K562 (cell line): ENCODE results near the gene AJUBA. TPM values are rescaled to one million over a fixed set of nuclear protein-coding genes. Genes with fewer than 3 reads are reported as not detected.
A peak's percentile ranks its signal among the peaks of the same experiment; 100 is the strongest.

Source experiments
- ATAC-seq: fragments of 200-7000 bp; cut with Tn5 transposase; 3 replicates; pipeline ENCODE4 v1.9.1; 2020; ENCODE audit warnings: moderate library complexity
- BruUV-seq: library from RNA; stranded (reverse); fragments of 400-500 nt; replicated peaks from 2 replicates; lab custom pipeline; 2021; lab: Mats Ljungman, UMichigan
- CTCF ChIA-PET: fragments of 300-600 bp; formaldehyde crosslinking; extraction: SDS; loops from one replicate; lab custom pipeline; 2021; ENCODE audit warnings: low intra/inter-chr PET ratio; lab: Yijun Ruan, JAX
- POLR2A ChIA-PET: fragments of 300-600, 350-650 bp; sonication (Branson Sonifier 250); formaldehyde crosslinking; extraction: SDS; loops from one replicate; lab custom pipeline; 2021; ENCODE audit warnings: antibody characterized with exemption, inconsistent platforms; lab: Yijun Ruan, JAX
- DNase-seq, 4 experiments: peaks; one replicate each; pipeline versions ENCODE4 v3.0.0 to v3.0.0-alpha.2; 2011 to 2018; ENCODE audit warnings: low spot score in 3 of 4, mixed read lengths in 3 of 4; ENCODE audit errors: extremely low read depth in 1 of 4
- FAIRE-seq: peaks from 2 replicates; lab custom pipeline; 2011; peaks lifted over from hg19 to GRCh38; lab: Jason Lieb, UNC
- H2AFZ ChIP-seq: 2 replicates; pipeline ENCODE4 v1.6.0; 2011; ENCODE audit warnings: low read depth, low read length, control low read depth, inconsistent platforms
- H3K27ac ChIP-seq: fragments of 200-600 bp; 3 replicates; pipeline ENCODE4 v1.8.0; 2011; ENCODE audit warnings: low read depth, mild to moderate bottlenecking, control low read depth, inconsistent platforms, low read length, moderate library complexity, mixed read lengths; ENCODE audit errors: extremely low read depth
- H3K27me3 ChIP-seq, 2 experiments: fragments of 300-600 bp in 1 of 2; 2 replicates in 1 of 2; 3 replicates in 1 of 2; pipeline versions ENCODE4 v1.6.0 to v1.8.0; 2011; ENCODE audit warnings: inconsistent platforms in 2 of 2, low read length in 2 of 2, mild to moderate bottlenecking in 1 of 2, mixed read lengths in 1 of 2, moderate library complexity in 1 of 2; ENCODE audit not compliant: control insufficient read depth in 2 of 2, insufficient read depth in 2 of 2
- H3K36me3 ChIP-seq: fragments of 300-600 bp; 3 replicates; pipeline ENCODE4 v1.8.0; 2011; ENCODE audit warnings: mild to moderate bottlenecking, low read length, inconsistent platforms; ENCODE audit not compliant: control insufficient read depth, insufficient read depth
- H3K4me1 ChIP-seq, 2 experiments: fragments of 200-600 bp in 1 of 2; replicated peaks in 1 of 2; 2 replicates in 1 of 2; 3 replicates in 1 of 2; pipeline versions ENCODE4 v1.5.1 to v1.8.0; 2011; ENCODE audit warnings: inconsistent platforms in 2 of 2, low read length in 2 of 2, mild to moderate bottlenecking in 1 of 2, mixed read lengths in 1 of 2, moderate library complexity in 1 of 2; ENCODE audit not compliant: control insufficient read depth in 2 of 2, insufficient read depth in 2 of 2
- H3K4me2 ChIP-seq: 2 replicates; pipeline ENCODE4 v1.6.1; 2011; ENCODE audit warnings: low read length, control low read depth, inconsistent platforms, mixed read lengths; ENCODE audit not compliant: insufficient read depth
- H3K4me3 ChIP-seq: fragments of 200-600 bp; sonication (generic), shearing (Covaris generic); 2 replicates; pipeline ENCODE4 v1.5.1; 2016; ENCODE audit warnings: control low read depth, inconsistent platforms
- H3K79me2 ChIP-seq: fragments of 200-600 bp; 3 replicates; pipeline ENCODE4 v1.8.0; 2011; ENCODE audit warnings: low read length, inconsistent platforms; ENCODE audit not compliant: control insufficient read depth, insufficient read depth
- H3K9ac ChIP-seq, 2 experiments: 2 replicates each; pipeline versions ENCODE4 v1.6.0 to v1.6.1; 2011; ENCODE audit warnings: low read depth in 2 of 2, low read length in 2 of 2, control low read depth in 1 of 2, inconsistent platforms in 1 of 2, mild to moderate bottlenecking in 1 of 2, mixed read lengths in 1 of 2; ENCODE audit not compliant: insufficient read depth in 1 of 2
- H3K9me1 ChIP-seq: one replicate; pipeline ENCODE4 v1.6.0; 2011; ENCODE audit warnings: inconsistent platforms, mild to moderate bottlenecking, low read length, moderate library complexity; ENCODE audit not compliant: control insufficient read depth, insufficient read depth
- H3K9me3 ChIP-seq: replicated peaks from 2 replicates; pipeline ENCODE4 v1.5.1; 2011; ENCODE audit warnings: low read depth, low read length, inconsistent platforms; ENCODE audit not compliant: control insufficient read depth, insufficient read depth
- H4K20me1 ChIP-seq: replicated peaks from 2 replicates; pipeline ENCODE4 v1.6.1; 2011; ENCODE audit warnings: low read length, inconsistent platforms, mixed read lengths; ENCODE audit not compliant: control insufficient read depth, insufficient read depth
- E2F6 ChIP-seq, 2 experiments: IDR thresholded peaks; 2 replicates each; pipeline ENCODE4 v1.6.1; 2011; ENCODE audit warnings: borderline replicate concordance in 1 of 2, control low read depth in 1 of 2, low read depth in 1 of 2, low read length in 1 of 2, mild to moderate bottlenecking in 1 of 2, mixed read lengths in 1 of 2, moderate library complexity in 1 of 2; ENCODE audit not compliant: insufficient read depth in 1 of 2, insufficient read length in 1 of 2, poor library complexity in 1 of 2, severe bottlenecking in 1 of 2; ENCODE audit errors: extremely low read depth in 1 of 2
- MBD1 ChIP-seq: fragments of 250-450 bp; sonication (Bioruptor Pico); IDR thresholded peaks from 2 replicates; pipeline ENCODE4 v1.8.0; 2022; ENCODE audit warnings: inconsistent platforms
- NFIC ChIP-seq: fragments of 450-650 bp; IDR thresholded peaks from 2 replicates; pipeline ENCODE4 v1.6.1; 2017; ENCODE audit warnings: mild to moderate bottlenecking, inconsistent platforms
- SETDB1 ChIP-seq: IDR thresholded peaks from one replicate; pipeline ENCODE4 v1.6.1; 2012; ENCODE audit warnings: low read length, control low read depth, inconsistent platforms
- XRCC4 ChIP-seq: IDR thresholded peaks from one replicate; pipeline ENCODE4 v1.6.1; 2011; ENCODE audit not compliant: insufficient read depth, insufficient read length; ENCODE audit errors: extremely low read depth
- ZBTB1 ChIP-seq: sonication (generic); formaldehyde crosslinking; IDR thresholded peaks from 2 replicates; pipeline ENCODE4 v1.8.1; 2023; ENCODE audit warnings: missing genetic modification reagents, low read depth, mild to moderate bottlenecking, borderline replicate concordance
- ZEB2 ChIP-seq: fragments of 450-650 bp; IDR thresholded peaks from 2 replicates; pipeline ENCODE4 v1.6.1; 2016
- WGBS: fragments of 100-300 bp; shearing (Covaris generic); methylation state at CpG from one replicate; pipeline ENCODE4 v1.1.6; 2016; ENCODE audit warnings: low coverage, mixed read lengths; ENCODE audit not compliant: insufficient coverage; ENCODE audit errors: missing lambda C conversion rate; 5-methylcytosine and 5-hydroxymethylcytosine counted together
- in situ Hi-C: fragments of 300-500 bp; cut with MboI; formaldehyde crosslinking; loops from 4 replicates; pipeline ENCODE4 v1.15.0; 2018; ENCODE audit warnings: inconsistent platforms, mixed read lengths
- intact Hi-C: fragments of 100-400 bp; cut with micrococcal nuclease; formaldehyde crosslinking; loops from 2 replicates; pipeline ENCODE4 v1.14.2; 2022
- polyA plus RNA-seq, 8 experiments: library from polyadenylated mRNA; depleted of rRNA in 4 of 8; stranded (reverse) in 5 of 8; unstranded in 3 of 8; fragments of >200 nt; fragmentation: Nextera tagmentation in 2 of 8; fragmentation: Illumina TruSeq in 1 of 8; extraction: Ambion mirVana in 2 of 8; extraction: Trizol in 1 of 8; gene quantifications; 2 replicates each; pipeline versions ENCODE4 v1.2.1 to v1.2.3, GENCODE V29; 2011 to 2014; ENCODE audit warnings: inconsistent platforms in 1 of 8, missing spikeins in 1 of 8
- total RNA-seq, 7 experiments: library from RNA; depleted of rRNA in 6 of 7; stranded (reverse); fragments of >200 nt in 6 of 7; fragmentation: Illumina TruSeq in 2 of 7; extraction: Trizol in 2 of 7; gene quantifications; 2 replicates each; pipeline versions ENCODE4 v1.2.1 to v1.2.3, GENCODE V29; 2011 to 2021; ENCODE audit warnings: low replicate concordance in 1 of 7

AJUBA gene
- total and polyA plus RNA-seq, 9 of the 15 experiments (the other 6 are each of a cell fraction or from before 2014, with no cell fraction given), result 0.73 to 4.7 (median 2.8) TPM

- TF ChIP-seq MBD1, result no peak
Measured at GRCh38 chr14:22976620-22977433, 5.5 kb downstream of the AJUBA start (continued).

- CTCF ChIA-PET, result interaction anchor here (1.4 to 2.6 kb wide), 4 partner anchors 8 to 83 kb away, joined by 7 to 27 read pairs (median 16); partner anchors contain the start of genes AJUBA and CDH24
- in situ Hi-C loops (loop anchor here (5.0 kb wide), 1 partner anchor 78 kb away; no protein-coding TSS in a partner anchor), intact Hi-C loops (loop anchor here (5.0 kb wide), 1 partner anchor 133 kb away; no protein-coding TSS in a partner anchor)
- no peaks in the 10 kb centered on the region for H3K9me1 ChIP-seq
- H4K20me1 ChIP-seq, result no peaks in the 10 kb centered on the region
- no peak overlapping the region for H2AFZ ChIP-seq
- no peak overlapping the region for H3K27ac ChIP-seq
- H3K4me1 ChIP-seq, result peaks cover 22 to 23% of the 10 kb centered on the region in 2 experiments
- DNase-seq, result no peak
- H3K36me3 ChIP-seq, result no peaks in the 10 kb centered on the region
- no peak for ATAC-seq
- H3K4me3 ChIP-seq, result no peak overlapping the region
- H3K9me3 ChIP-seq, result no peaks in the 10 kb centered on the region
- BruUV-seq, result no TSS peak
- H3K27me3 ChIP-seq, result no peaks in the 10 kb centered on the region
- H3K79me2 ChIP-seq, result no peaks in the 10 kb centered on the region
- no peak for FAIRE-seq
- TF ChIP-seq XRCC4 (no peak), SETDB1 (no peak), E2F6 (IDR thresholded peaks at IDR 0.05; ENCODE audit: borderline replicate concordance in 1 of 2, extremely low read depth in 1 of 2, insufficient read depth in 1 of 2, insufficient read length in 1 of 2, low read depth in 1 of 2, low read length in 1 of 2, poor library complexity in 1 of 2, severe bottlenecking in 1 of 2) (no peak), NFIC (peak; percentile 37; the same call in 1 of the 2 replicates), ZBTB1 (CRISPR knock-in tag) (no peak), ZEB2 (no peak)
- TF ChIP-seq, all 486 proteins: peak for 1
- POLR2A ChIA-PET, result interaction anchor here (1.7 kb wide), 1 partner anchor 17 kb away, joined by 4 read pairs; the partner anchor contains the start of gene HAUS4
- 65% methylated on average over 9 of the region's 9 CpGs for WGBS
- Histone ChIP-seq H3K9ac (no peak overlapping the region), H3K4me2 (no peak overlapping the region)
Measured at GRCh38 chr14:22974530-22975313, 7.6 kb downstream of the AJUBA start.
